Body of pancreas (tissue), 4 donors: ENCODE data around the gene ATF7.

Source experiments
- CTCF ChIP-seq, 7 experiments: fragments of 450-650 bp in 4 of 7; fragments of 200-600 bp in 3 of 7; sonication (generic) in 3 of 7; IDR thresholded peaks; one replicate each; pipeline ENCODE4 v1.5.1; 2016 to 2019; ENCODE audit warnings: antibody characterized with exemption in 7 of 7
- POLR2A ChIP-seq, 3 donors: fragments of 450-650 bp; IDR thresholded peaks; one replicate each; pipeline ENCODE4 v1.6.1; 2016; ENCODE audit warnings: antibody characterized with exemption in 3 of 3, mild to moderate bottlenecking in 2 of 3

DNA sequence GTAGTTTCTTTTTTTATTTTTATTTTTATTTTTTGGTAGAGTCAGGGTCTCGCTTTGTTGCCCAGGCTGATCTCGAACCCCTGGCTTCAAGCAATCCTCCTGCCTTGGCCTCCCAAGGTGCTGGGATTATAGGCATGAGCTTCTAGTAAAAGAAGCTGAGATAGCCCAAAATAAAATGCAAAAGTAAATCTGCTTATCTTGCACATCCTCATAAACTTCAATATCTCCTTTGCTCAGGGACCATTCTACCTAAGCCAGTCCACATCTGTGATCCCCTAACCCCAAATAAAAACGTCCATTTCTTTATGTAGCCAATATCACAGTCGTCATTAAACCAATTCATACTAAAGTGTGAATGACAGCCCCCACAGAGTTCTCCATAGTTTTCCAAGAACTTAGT, 36.3 kb downstream of the ATF7 start:
- TF ChIP-seq CTCF (IDR thresholded peaks at IDR 0.05) (no peak), POLR2A (IDR thresholded peaks at IDR 0.05) (no peak)
